OCI-LY1 (cell line): ENCODE results near the gene FOXF2.

Source experiments
- H2AFZ ChIP-seq: fragments of 200-600 bp; sonication (generic), shearing (Covaris generic); 2 replicates; pipeline ENCODE4 v1.6.0; 2014; ENCODE audit warnings: antibody characterized with exemption, mild to moderate bottlenecking, low read length
- H3F3A ChIP-seq: fragments of 200-600 bp; sonication (generic), shearing (Covaris generic); 2 replicates; pipeline ENCODE4 v1.6.0; 2014; ENCODE audit warnings: mild to moderate bottlenecking, antibody characterized with exemption, low read length, moderate library complexity; ENCODE audit not compliant: insufficient read depth
- H3K27ac ChIP-seq: fragments of 200-600 bp; sonication (generic); 2 replicates; pipeline ENCODE4 v1.5.1; 2014; ENCODE audit warnings: low read length, mixed run types, mild to moderate bottlenecking, low read depth; ENCODE audit not compliant: poor library complexity, severe bottlenecking
- H3K27me3 ChIP-seq: fragments of 200-600 bp; sonication (generic); 2 replicates; pipeline ENCODE4 v1.6.0; 2014; ENCODE audit warnings: antibody characterized with exemption, mild to moderate bottlenecking, low read length, moderate library complexity; ENCODE audit not compliant: insufficient read depth
- H3K36me3 ChIP-seq: fragments of 200-600 bp; sonication (generic); 2 replicates; pipeline ENCODE4 v1.6.1; 2014; ENCODE audit warnings: mild to moderate bottlenecking, antibody characterized with exemption, low read length, moderate library complexity, mixed read lengths; ENCODE audit not compliant: insufficient read depth
- H3K4me1 ChIP-seq: fragments of 200-600 bp; sonication (generic); 2 replicates; pipeline ENCODE4 v1.5.1; 2014; ENCODE audit warnings: mild to moderate bottlenecking, low read length, moderate library complexity; ENCODE audit not compliant: insufficient read depth, severe bottlenecking
- H3K4me2 ChIP-seq: fragments of 200-600 bp; sonication (generic), shearing (Covaris generic); 2 replicates; pipeline ENCODE4 v1.6.1; 2014; ENCODE audit warnings: low read length
- H3K4me3 ChIP-seq: fragments of 200-600 bp; sonication (generic); 2 replicates; pipeline ENCODE4 v1.5.1; 2014; ENCODE audit warnings: low read length, low read depth, mild to moderate bottlenecking, mixed read lengths; ENCODE audit not compliant: poor library complexity, severe bottlenecking
- H3K79me2 ChIP-seq: fragments of 200-600 bp; shearing (Covaris generic); 2 replicates; pipeline ENCODE4 v1.6.1; 2016; ENCODE audit warnings: mixed run types, low read length, mixed read lengths; ENCODE audit not compliant: insufficient read depth
- H3K9ac ChIP-seq: fragments of 200-600 bp; sonication (generic), shearing (Covaris generic); 2 replicates; pipeline ENCODE4 v1.6.1; 2014; ENCODE audit warnings: mild to moderate bottlenecking, low read length, mixed read lengths
- H3K9me2 ChIP-seq: fragments of 200-600 bp; sonication (generic), shearing (Covaris generic); 2 replicates; pipeline ENCODE4 v1.6.1; 2014; ENCODE audit warnings: low read depth, mild to moderate bottlenecking, low read length, mixed read lengths
- H3K9me3 ChIP-seq: fragments of 200-600 bp; shearing (Covaris generic); 2 replicates; pipeline ENCODE4 v1.6.1; 2014; ENCODE audit warnings: low read length, mixed read lengths
- H4K20me1 ChIP-seq: fragments of 200-600 bp; sonication (generic), shearing (Covaris generic); 2 replicates; pipeline ENCODE4 v1.6.0; 2016; ENCODE audit warnings: mild to moderate bottlenecking, low read length; ENCODE audit not compliant: insufficient read depth
- EZH2 ChIP-seq: fragments of 200-600 bp; sonication (generic), shearing (Covaris generic); IDR thresholded peaks from 2 replicates; pipeline ENCODE4 v1.8.0; 2017; ENCODE audit warnings: borderline replicate concordance, mixed run types, mild to moderate bottlenecking, antibody characterized with exemption, low read length, moderate library complexity, mixed read lengths
- TF ChIP-seq, protein P1 (sequence below): fragments of 200-600 bp; sonication (generic), shearing (Covaris generic); IDR thresholded peaks from 2 replicates; pipeline ENCODE4 v1.5.1; 2017; ENCODE audit warnings: mild to moderate bottlenecking, antibody characterized with exemption, low read length, moderate library complexity, mixed read lengths

FOXF2 gene

DNA sequence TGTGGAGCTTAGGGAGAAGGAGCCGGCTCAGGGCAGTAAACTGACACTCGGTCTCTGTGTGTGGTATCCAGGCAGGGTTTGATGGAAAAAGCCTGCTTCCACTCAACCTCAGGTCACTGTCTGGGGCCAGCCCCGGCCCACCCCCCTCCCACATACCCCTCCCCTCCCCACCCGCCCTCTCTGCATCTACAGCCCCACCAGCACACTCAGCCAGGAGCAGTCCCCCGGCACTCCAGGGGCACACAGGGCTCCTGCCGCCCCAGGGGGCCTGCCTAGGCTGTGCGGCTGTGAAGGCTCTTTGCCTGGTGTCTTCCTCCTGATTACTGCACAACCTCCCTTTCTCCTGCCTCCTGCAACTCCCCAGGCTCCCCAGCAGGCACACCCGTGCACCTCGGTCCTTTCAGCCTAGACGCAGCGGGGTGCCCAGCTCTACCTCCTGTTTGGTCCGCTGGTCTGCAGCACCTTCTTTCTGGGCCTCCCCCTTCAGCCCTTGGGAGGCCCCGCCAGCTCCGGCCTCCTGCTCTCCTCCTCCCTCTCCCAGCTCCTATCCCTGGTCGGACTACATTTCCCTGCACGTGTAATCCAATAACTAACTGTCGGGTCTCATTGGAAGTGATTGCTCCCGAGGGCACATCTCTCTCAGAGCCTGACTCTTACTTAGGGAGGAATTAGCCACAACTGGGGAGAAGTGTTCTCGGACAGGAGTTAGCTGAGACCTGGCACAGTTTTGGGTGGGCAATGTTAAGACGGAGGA is 1.3 kb upstream of the FOXF2 start:
- Histone ChIP-seq H3K27me3 (no peaks in the 10 kb centered on the region; the same call in 1 of the 2 replicates), H3F3A (no peaks in the 10 kb centered on the region), H3K4me2 (no peak overlapping the region), H4K20me1 (no peaks in the 10 kb centered on the region), H2AFZ (no peak overlapping the region), H3K9me2 (no peaks in the 10 kb centered on the region), H3K4me3 (no peak overlapping the region), H3K9me3 (no peaks in the 10 kb centered on the region), H3K79me2 (no peaks in the 10 kb centered on the region), H3K4me1 (no peaks in the 10 kb centered on the region), H3K36me3 (no peaks in the 10 kb centered on the region), H3K27ac (no peak overlapping the region), H3K9ac (no peak overlapping the region)
- TF ChIP-seq EZH2, result no peak
- TF ChIP-seq, protein P1, sequence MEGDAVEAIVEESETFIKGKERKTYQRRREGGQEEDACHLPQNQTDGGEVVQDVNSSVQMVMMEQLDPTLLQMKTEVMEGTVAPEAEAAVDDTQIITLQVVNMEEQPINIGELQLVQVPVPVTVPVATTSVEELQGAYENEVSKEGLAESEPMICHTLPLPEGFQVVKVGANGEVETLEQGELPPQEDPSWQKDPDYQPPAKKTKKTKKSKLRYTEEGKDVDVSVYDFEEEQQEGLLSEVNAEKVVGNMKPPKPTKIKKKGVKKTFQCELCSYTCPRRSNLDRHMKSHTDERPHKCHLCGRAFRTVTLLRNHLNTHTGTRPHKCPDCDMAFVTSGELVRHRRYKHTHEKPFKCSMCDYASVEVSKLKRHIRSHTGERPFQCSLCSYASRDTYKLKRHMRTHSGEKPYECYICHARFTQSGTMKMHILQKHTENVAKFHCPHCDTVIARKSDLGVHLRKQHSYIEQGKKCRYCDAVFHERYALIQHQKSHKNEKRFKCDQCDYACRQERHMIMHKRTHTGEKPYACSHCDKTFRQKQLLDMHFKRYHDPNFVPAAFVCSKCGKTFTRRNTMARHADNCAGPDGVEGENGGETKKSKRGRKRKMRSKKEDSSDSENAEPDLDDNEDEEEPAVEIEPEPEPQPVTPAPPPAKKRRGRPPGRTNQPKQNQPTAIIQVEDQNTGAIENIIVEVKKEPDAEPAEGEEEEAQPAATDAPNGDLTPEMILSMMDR, result no peak

GRCh38 chr6:1388630-1389368 is 577 bp upstream of the FOXF2 start:
- H3K4me3 ChIP-seq, result no peak overlapping the region
- H3K4me2 ChIP-seq, result no peak overlapping the region

DNA sequence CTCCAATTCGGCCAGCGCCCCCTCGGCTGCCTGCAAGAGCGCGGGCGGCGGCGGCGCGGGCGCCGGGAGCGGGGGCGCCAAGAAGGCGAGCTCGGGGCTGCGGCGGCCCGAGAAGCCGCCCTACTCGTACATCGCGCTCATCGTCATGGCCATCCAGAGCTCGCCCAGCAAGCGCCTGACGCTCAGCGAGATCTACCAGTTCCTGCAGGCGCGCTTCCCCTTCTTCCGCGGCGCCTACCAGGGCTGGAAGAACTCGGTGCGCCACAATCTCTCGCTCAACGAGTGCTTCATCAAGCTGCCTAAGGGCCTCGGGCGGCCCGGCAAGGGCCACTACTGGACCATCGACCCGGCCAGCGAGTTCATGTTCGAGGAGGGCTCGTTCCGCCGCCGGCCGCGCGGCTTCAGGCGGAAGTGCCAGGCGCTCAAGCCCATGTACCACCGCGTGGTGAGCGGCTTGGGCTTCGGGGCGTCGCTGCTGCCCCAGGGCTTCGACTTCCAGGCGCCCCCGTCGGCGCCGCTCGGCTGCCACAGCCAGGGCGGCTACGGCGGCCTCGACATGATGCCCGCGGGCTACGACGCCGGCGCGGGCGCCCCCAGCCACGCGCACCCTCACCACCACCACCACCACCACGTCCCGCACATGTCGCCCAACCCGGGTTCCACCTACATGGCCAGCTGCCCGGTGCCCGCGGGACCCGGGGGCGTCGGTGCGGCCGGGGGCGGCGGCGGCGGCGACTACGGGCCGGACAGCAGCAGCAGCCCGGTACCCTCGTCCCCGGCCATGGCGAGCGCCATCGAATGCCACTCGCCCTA is 963 bp downstream of the FOXF2 start:
- Histone ChIP-seq H3F3A (no peaks in the 10 kb centered on the region), H3K4me3 (no peak overlapping the region), H3K9me3 (no peaks in the 10 kb centered on the region), H4K20me1 (no peaks in the 10 kb centered on the region), H3K79me2 (no peaks in the 10 kb centered on the region), H3K4me1 (no peaks in the 10 kb centered on the region), H3K27ac (no peak overlapping the region), H3K4me2 (no peak overlapping the region), H3K27me3 (no peaks in the 10 kb centered on the region; the same call in 1 of the 2 replicates), H3K36me3 (no peaks in the 10 kb centered on the region), H2AFZ (no peak overlapping the region), H3K9ac (no peak overlapping the region), H3K9me2 (no peaks in the 10 kb centered on the region)
- no peak for TF ChIP-seq EZH2
- TF ChIP-seq, protein P1, result no peak

More at GRCh38 chr6:1388630-1389368, 577 bp upstream of the FOXF2 start:
- Histone ChIP-seq H3K79me2 (no peaks in the 10 kb centered on the region), H3K9me3 (no peaks in the 10 kb centered on the region), H3F3A (no peaks in the 10 kb centered on the region), H2AFZ (no peak overlapping the region), H3K4me1 (no peaks in the 10 kb centered on the region), H4K20me1 (no peaks in the 10 kb centered on the region), H3K27ac (no peak overlapping the region), H3K9ac (no peak overlapping the region), H3K36me3 (no peaks in the 10 kb centered on the region), H3K9me2 (no peaks in the 10 kb centered on the region), H3K27me3 (no peaks in the 10 kb centered on the region; the same call in 1 of the 2 replicates)
- no peak for TF ChIP-seq EZH2
- TF ChIP-seq, protein P1, result no peak
